Heart left ventricle (tissue), 16 donors: ENCODE measurements around the gene ATXN7L3. TPM values are rescaled to one million over a fixed set of nuclear protein-coding genes. Genes with fewer than 3 reads are reported as not detected.

Experiments
- ATAC-seq, 4 donors: fragments of 200-7000 bp; cut with Tn5 transposase; one replicate each; pipeline ENCODE4 v1.9.1; 2020 to 2022; ENCODE audit warnings: moderate library complexity in 4 of 4, mild to moderate bottlenecking in 3 of 4, moderate number of reproducible peaks in 1 of 4
- DNase-seq, 5 donors: peaks; one replicate each; pipeline ENCODE4 v3.0.0-alpha.2; 2020
- H3K27ac ChIP-seq, 12 donors: fragments of 200-600 bp; sonication (generic) in 4 of 12; one replicate each; pipeline versions ENCODE4 v1.5.0 to v1.8.0; 2016 to 2022; ENCODE audit warnings: mild to moderate bottlenecking in 2 of 12
- H3K27me3 ChIP-seq, 9 donors: fragments of 200-600 bp; sonication (generic) in 2 of 9; one replicate each; pipeline versions ENCODE4 v1.5.1 to v1.8.0; 2016 to 2022; ENCODE audit warnings: mild to moderate bottlenecking in 3 of 9
- H3K36me3 ChIP-seq, 9 donors: fragments of 200-600 bp; sonication (generic) in 2 of 9; one replicate each; pipeline versions ENCODE4 v1.5.0 to v1.8.0; 2018 to 2022; ENCODE audit warnings: mild to moderate bottlenecking in 2 of 9
- H3K4me1 ChIP-seq, 12 donors: fragments of 200-600 bp; sonication (generic) in 4 of 12; one replicate each; pipeline versions ENCODE4 v1.5.0 to v1.8.0; 2016 to 2022; ENCODE audit warnings: mild to moderate bottlenecking in 3 of 12
- H3K4me3 ChIP-seq, 12 donors: fragments of 200-600 bp; sonication (generic) in 4 of 12; one replicate each; pipeline versions ENCODE4 v1.5.0 to v1.8.0; 2017 to 2022; ENCODE audit warnings: mild to moderate bottlenecking in 9 of 12, moderate library complexity in 4 of 12
- H3K9me3 ChIP-seq, 12 donors: fragments of 200-600 bp; sonication (generic) in 4 of 12; one replicate each; pipeline versions ENCODE4 v1.5.0 to v1.8.0; 2016 to 2022; ENCODE audit warnings: mild to moderate bottlenecking in 1 of 12
- POLR2A ChIP-seq, 2 donors: fragments of 450-650 bp; IDR thresholded peaks; one replicate each; pipeline ENCODE4 v1.6.1; 2017; ENCODE audit warnings: antibody characterized with exemption in 2 of 2, mild to moderate bottlenecking in 2 of 2, moderate library complexity in 2 of 2
- WGBS, 4 donors: extraction: QIAGEN DNeasy Blood & Tissue Kit in 2 of 4; methylation state at CpG; one replicate each; pipeline versions ENCODE4 v1.1.5 to v1.1.7; 2013 to 2018; 5-methylcytosine and 5-hydroxymethylcytosine counted together
- intact Hi-C, 10 donors: fragments of 100-400 bp; cut with DNase I; formaldehyde crosslinking; loops; one replicate each; pipeline versions ENCODE4 v1.11.1 to v1.14.2; 2022
- polyA plus RNA-seq, 2 donors: library from polyadenylated mRNA; stranded (reverse); fragments of 200-250 nt; gene quantifications; one replicate each; pipeline ENCODE4 v1.2.3, GENCODE V29; 2013
- total RNA-seq, 9 donors: library from RNA; depleted of rRNA in 2 of 9; stranded (reverse); fragments of >200 nt in 2 of 9; fragmentation: NEBNext Ultra II Directional in 3 of 9; extraction: Animal tissue kit (Norgen Biotek cat#: 25700) in 3 of 9; gene quantifications; one replicate each; pipeline versions ENCODE4 v1.1.0 to v1.2.4, GENCODE V29; 2016 to 2023
- TF ChIP-seq, protein P1 (sequence below), 12 donors: fragments of 200-600 bp; sonication (generic) in 4 of 12; IDR thresholded peaks; one replicate each; pipeline versions ENCODE4 v1.5.0 to v1.8.0; 2018 to 2022; ENCODE audit warnings: antibody characterized with exemption in 12 of 12, mild to moderate bottlenecking in 5 of 12
- donor health status: ischemic (EF 13 %, LVEDD 7.1; RV severe dilation, severe dysfunction).
- donor health status: healthy with polysubstance abuse.
- donor health status: DM: no; HTN: yes; CAD: no.
- donor health status: DM: no; HTN: no; CAD: no.
- donor health status: ischemic (EF 25% LVEDD 6.9; RV normal size, moderate dysfunction).
- donor health status: ischemic (EF 25% LVEDD 5.7; RV mildly dilated, moderate dysfunction).
- donor health status: healthy.
- donor health status: DM: yes; HTN: yes; CAD: no.
- donor health status: ischemic (EF 35%, LVEDD 5.7; RV mildly dilated, moderate dysfunction).
- donor health status: nonischemic (EF 11% LVEDD 7.7; RV severe dilation, severe dysfunction).
- donor health status: DM: yes; HTN: yes; CAD: no.
- donor health status: PGD.
- donor health status: ischemic (EF 29% LVEDD 5.4; RV normal size, mild dysfunction).
- donor health status: nonischemic (EF 23%, LVEDD 6.1; RV moderate dilation, normal function).

Gene ATXN7L3
- total and polyA plus RNA-seq, 11 donors: 24.1 to 54.4 (median 35.3) TPM

- H3K9me3 ChIP-seq: no peaks in the 10 kb centered on the region
- DNase-seq: no peak
- ATAC-seq: no peak
- intact Hi-C loops: loop anchor here in 2 of 10 donors (2.0 to 10.0 kb wide), 3 partner anchors 56 to 289 kb away; partner anchors contain the start of genes GPATCH8 (in 1 of the 2) and SLC25A39 (in 1 of the 2)
- no peaks in the 10 kb centered on the region for H3K27me3 ChIP-seq
- TF ChIP-seq, protein P1, sequence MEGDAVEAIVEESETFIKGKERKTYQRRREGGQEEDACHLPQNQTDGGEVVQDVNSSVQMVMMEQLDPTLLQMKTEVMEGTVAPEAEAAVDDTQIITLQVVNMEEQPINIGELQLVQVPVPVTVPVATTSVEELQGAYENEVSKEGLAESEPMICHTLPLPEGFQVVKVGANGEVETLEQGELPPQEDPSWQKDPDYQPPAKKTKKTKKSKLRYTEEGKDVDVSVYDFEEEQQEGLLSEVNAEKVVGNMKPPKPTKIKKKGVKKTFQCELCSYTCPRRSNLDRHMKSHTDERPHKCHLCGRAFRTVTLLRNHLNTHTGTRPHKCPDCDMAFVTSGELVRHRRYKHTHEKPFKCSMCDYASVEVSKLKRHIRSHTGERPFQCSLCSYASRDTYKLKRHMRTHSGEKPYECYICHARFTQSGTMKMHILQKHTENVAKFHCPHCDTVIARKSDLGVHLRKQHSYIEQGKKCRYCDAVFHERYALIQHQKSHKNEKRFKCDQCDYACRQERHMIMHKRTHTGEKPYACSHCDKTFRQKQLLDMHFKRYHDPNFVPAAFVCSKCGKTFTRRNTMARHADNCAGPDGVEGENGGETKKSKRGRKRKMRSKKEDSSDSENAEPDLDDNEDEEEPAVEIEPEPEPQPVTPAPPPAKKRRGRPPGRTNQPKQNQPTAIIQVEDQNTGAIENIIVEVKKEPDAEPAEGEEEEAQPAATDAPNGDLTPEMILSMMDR (IDR thresholded peaks at IDR 0.05): no peak
- no peak for TF ChIP-seq POLR2A (IDR thresholded peaks at IDR 0.05)
- peaks cover 4 to 29% (median 24%) of the 10 kb centered on the region in 12 donors for H3K4me1 ChIP-seq
- H3K36me3 ChIP-seq: peaks cover 5 to 58% (median 50%) of the 10 kb centered on the region in 9 donors
- no peak overlapping the region for H3K4me3 ChIP-seq
- WGBS, 4 donors: 65 to 77% (median 76%) methylated on average over 5 of the region's 5 CpGs
- peak overlapping the region in 1 of 12 donors; percentile 99 for H3K27ac ChIP-seq
These were observed 16.5 kb upstream of the ATXN7L3 start for GRCh38 chr17:44216173-44216572.

- peak in 1 of 5 donors; percentile 1 for DNase-seq
- no peak for TF ChIP-seq POLR2A (IDR thresholded peaks at IDR 0.05)
- TF ChIP-seq, protein P1 (IDR thresholded peaks at IDR 0.05): no peak
- intact Hi-C loops: loop anchor here in 3 of 10 donors (5.0 to 10.0 kb wide), 4 partner anchors 57 to 290 kb away; partner anchors contain the start of genes GRN (in 2 of the 3) and GPATCH8 (in 1 of the 3)
- Histone ChIP-seq H3K4me1 (peaks cover 7 to 42% (median 34%) of the 10 kb centered on the region in 12 donors), H3K36me3 (peaks cover 5 to 70% (median 58%) of the 10 kb centered on the region in 9 donors), H3K9me3 (no peaks in the 10 kb centered on the region), H3K4me3 (no peak overlapping the region), H3K27me3 (no peaks in the 10 kb centered on the region), H3K27ac (no peak overlapping the region)
- WGBS, 4 donors: 81 to 90% (median 86%) methylated on average over 6 of the region's 6 CpGs
- no peak for ATAC-seq
These were observed 15.2 kb upstream of the ATXN7L3 start for GRCh38 chr17:44214896-44215295.

- no peaks in the 10 kb centered on the region for H3K27me3 ChIP-seq
- DNase-seq (no peak), ATAC-seq (no peak)
- intact Hi-C loops: loop anchor here in 3 of 10 donors (5.0 to 10.0 kb wide), 3 partner anchors 113 to 291 kb away; partner anchors contain the start of genes GRN (in 2 of the 3) and GPATCH8 (in 1 of the 3)
- no peaks in the 10 kb centered on the region for H3K9me3 ChIP-seq
- H3K4me3 ChIP-seq: no peak overlapping the region
- WGBS, 4 donors: 80 to 100% (median 97%) methylated on average over 1 of the region's 1 CpG
- H3K4me1 ChIP-seq: peaks cover 7 to 49% (median 35%) of the 10 kb centered on the region in 12 donors
- peaks cover 5 to 77% (median 65%) of the 10 kb centered on the region in 9 donors for H3K36me3 ChIP-seq
- no peak overlapping the region for H3K27ac ChIP-seq
- no peak for TF ChIP-seq POLR2A (IDR thresholded peaks at IDR 0.05)
- TF ChIP-seq, protein P1 (IDR thresholded peaks at IDR 0.05): no peak
These were observed 14.5 kb upstream of the ATXN7L3 start for GRCh38 chr17:44214230-44214494.

DNA sequence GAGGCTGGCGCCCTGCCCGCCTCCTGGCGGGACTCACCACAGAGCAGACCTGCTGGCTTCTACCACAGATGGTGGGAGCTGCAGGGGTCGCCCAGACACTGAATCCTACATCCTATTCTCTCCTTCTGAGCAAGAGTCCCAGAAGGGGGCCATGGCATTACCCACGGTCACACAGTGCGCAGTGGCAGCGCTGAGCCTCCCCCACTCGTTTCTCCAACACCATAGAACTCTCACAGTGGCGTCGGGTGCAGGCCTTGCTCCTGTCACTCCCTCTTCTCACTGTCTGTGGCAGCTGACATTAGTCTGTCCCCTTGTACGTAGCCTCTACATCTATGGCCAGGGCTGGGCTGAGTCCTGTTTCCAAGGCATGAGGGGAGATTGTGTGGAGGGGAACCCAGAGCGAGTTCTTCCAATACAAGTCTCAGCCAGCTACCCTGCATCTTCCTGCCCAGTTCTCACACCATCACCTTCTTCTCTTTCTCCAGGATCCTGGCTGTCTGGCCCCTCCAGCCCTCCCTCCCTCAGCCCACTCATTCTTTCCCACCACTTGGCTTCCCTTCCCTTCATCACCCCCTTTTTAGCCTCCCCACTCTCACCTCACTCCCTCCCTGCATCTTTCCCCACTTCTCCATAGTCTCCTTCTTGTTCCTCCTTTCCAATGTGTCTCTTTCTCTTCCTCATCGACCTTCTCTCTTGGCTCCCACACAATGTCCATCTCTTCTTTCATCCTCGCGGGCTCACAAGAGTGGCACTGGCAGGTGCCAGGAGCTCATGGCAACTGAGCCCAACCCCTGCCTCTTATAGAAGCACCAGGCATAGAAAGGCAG is 13.9 kb upstream of the ATXN7L3 start:
- Histone ChIP-seq H3K9me3 (no peaks in the 10 kb centered on the region), H3K27me3 (no peaks in the 10 kb centered on the region), H3K27ac (no peak overlapping the region), H3K36me3 (peaks cover 5 to 82% (median 71%) of the 10 kb centered on the region in 9 donors), H3K4me1 (peaks cover 7 to 49% (median 35%) of the 10 kb centered on the region in 12 donors), H3K4me3 (no peak overlapping the region)
- TF ChIP-seq, protein P1 (IDR thresholded peaks at IDR 0.05): no peak
- no peak for TF ChIP-seq POLR2A (IDR thresholded peaks at IDR 0.05)
- intact Hi-C loops: loop anchor here in 4 of 10 donors (2.0 to 10.0 kb wide), 4 partner anchors 114 to 291 kb away; partner anchors contain the start of genes GRN (in 2 of the 4) and GPATCH8 (in 1 of the 4)
- DNase-seq: peak in 1 of 5 donors; percentile 23
- ATAC-seq: no peak
- WGBS, 4 donors: 81 to 89% (median 87%) methylated on average over 15 of the region's 15 CpGs
